ENCODE results near the gene OR3A2. TPM values are rescaled to one million over a fixed set of nuclear protein-coding genes. Genes with fewer than 3 reads are reported as not detected.
"Not testable (repeated sequence)": the region's sequence is repeated elsewhere in the genome, so short reads cannot be mapped to it uniquely, and the experiment has no call there.

OR3A2 gene
- total RNA-seq, 1 experiment from 2014 or later: not detected

DNA sequence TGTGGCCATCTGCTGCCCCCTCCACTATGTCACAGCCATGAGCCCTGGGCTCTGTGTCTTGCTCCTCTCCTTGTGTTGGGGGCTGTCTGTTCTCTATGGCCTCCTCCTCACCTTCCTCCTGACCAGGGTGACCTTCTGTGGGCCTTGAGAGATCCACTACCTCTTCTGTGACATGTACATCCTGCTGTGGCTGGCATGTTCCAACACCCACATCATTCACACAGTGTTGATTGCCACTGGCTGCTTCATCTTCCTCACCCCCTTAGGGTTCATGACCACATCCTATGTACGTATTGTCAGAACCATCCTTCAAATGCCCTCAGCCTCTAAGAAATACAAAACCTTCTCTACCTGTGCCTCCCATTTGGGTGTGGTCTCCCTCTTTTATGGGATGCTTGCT is 145.1 kb downstream of the OR3A2 start:
- CTCF ChIA-PET; H3K36me3 ChIP-seq (ENCODE audit: control insufficient read depth, insufficient read depth, low read length); H3K4me1 Mint-ChIP-seq (ENCODE audit: low read depth, unreplicated experiment); H3K27me3 Mint-ChIP-seq (ENCODE audit: insufficient read depth, unreplicated experiment); H3K27ac Mint-ChIP-seq (ENCODE audit: unreplicated experiment); H3K27me3 ChIP-seq (replicated peaks; ENCODE audit: control insufficient read depth, insufficient read depth, low read length); H3K9me3 ChIP-seq; H3K4me3 ChIP-seq (ENCODE audit: low read depth, low read length); H3K36me3 Mint-ChIP-seq (ENCODE audit: insufficient read depth, unreplicated experiment); intact Hi-C loops (cut with micrococcal nuclease; ENCODE audit: unreplicated experiment); H3K4me1 ChIP-seq; H3K9me3 Mint-ChIP-seq (ENCODE audit: unreplicated experiment); POLR2A ChIA-PET; BruUV-seq (replicated peaks); DNase-seq; H3K4me3 Mint-ChIP-seq (ENCODE audit: unreplicated experiment): not testable (repeated sequence)

DNA sequence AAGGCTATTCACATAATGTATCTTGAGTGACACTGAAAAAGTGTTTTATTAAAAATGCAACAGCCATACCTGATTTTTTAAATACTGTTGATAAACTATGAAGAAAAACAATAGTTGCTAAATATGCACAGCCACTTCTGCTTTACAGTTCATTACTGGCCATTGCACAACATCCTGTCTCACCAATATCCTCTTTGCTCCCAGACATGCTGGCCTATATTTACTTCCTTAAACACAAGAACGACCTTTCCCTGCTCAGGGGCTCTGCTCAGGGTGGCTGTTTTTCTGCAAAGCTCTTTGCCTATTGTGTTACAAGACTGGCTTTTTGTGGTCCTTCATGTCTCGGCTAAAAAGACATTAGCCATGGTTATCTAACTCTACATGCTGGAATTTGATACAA is 147.4 kb downstream of the OR3A2 start:
- CTCF ChIA-PET; intact Hi-C loops (cut with micrococcal nuclease; ENCODE audit: unreplicated experiment); BruUV-seq (replicated peaks): not testable (repeated sequence)

DNA sequence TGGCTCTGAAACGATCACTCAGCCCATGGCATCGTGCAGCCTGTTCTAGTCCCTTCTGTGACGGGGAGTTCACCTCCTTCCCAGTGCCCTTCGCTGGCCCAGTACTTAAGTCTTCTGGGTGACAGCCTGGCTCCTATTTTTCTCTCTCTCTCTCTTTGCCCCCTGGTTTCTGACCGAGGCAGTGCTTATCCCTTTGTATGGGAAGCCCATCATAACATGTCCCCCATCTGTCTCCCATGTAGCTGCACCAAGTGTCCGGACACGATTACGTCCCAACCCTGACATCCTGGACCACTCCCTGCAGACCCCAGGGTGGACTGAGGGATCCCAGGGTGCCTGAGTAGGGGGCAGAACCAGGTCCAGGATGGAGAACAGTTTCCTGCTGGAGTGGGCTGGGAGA is 153.8 kb downstream of the OR3A2 start:
- intact Hi-C loops (cut with micrococcal nuclease; ENCODE audit: unreplicated experiment); H3K36me3 ChIP-seq (ENCODE audit: control insufficient read depth, insufficient read depth, low read length); DNase-seq; H3K27ac Mint-ChIP-seq (ENCODE audit: unreplicated experiment); H3K9me3 ChIP-seq; H3K36me3 Mint-ChIP-seq (ENCODE audit: insufficient read depth, unreplicated experiment); H3K4me1 Mint-ChIP-seq (ENCODE audit: low read depth, unreplicated experiment); POLR2A ChIA-PET; CTCF ChIA-PET; H3K27me3 Mint-ChIP-seq (ENCODE audit: insufficient read depth, unreplicated experiment); H3K27me3 ChIP-seq (replicated peaks; ENCODE audit: control insufficient read depth, insufficient read depth, low read length); H3K4me3 Mint-ChIP-seq (ENCODE audit: unreplicated experiment); H3K4me3 ChIP-seq (ENCODE audit: low read depth, low read length); H3K9me3 Mint-ChIP-seq (ENCODE audit: unreplicated experiment); BruUV-seq (replicated peaks); H3K4me1 ChIP-seq: not testable (repeated sequence)

More for the DNA sequence above, 147.4 kb downstream of the OR3A2 start:
- H3K4me3 ChIP-seq (ENCODE audit: low read depth, low read length); H3K36me3 Mint-ChIP-seq (ENCODE audit: insufficient read depth, unreplicated experiment); H3K36me3 ChIP-seq (ENCODE audit: control insufficient read depth, insufficient read depth, low read length); H3K4me3 Mint-ChIP-seq (ENCODE audit: unreplicated experiment); H3K27ac Mint-ChIP-seq (ENCODE audit: unreplicated experiment); POLR2A ChIA-PET; DNase-seq; H3K27me3 Mint-ChIP-seq (ENCODE audit: insufficient read depth, unreplicated experiment); H3K4me1 ChIP-seq; H3K4me1 Mint-ChIP-seq (ENCODE audit: low read depth, unreplicated experiment); H3K9me3 ChIP-seq; H3K9me3 Mint-ChIP-seq (ENCODE audit: unreplicated experiment); H3K27me3 ChIP-seq (replicated peaks; ENCODE audit: control insufficient read depth, insufficient read depth, low read length): not testable (repeated sequence)

Other genes starting within 250 kb of the OR3A2 start
- gene OR1A2, start 188.8 kb downstream of the OR3A2 start, total RNA-seq (2022): not detected in 2 replicates
- gene OR1A1, start 178.6 kb downstream of the OR3A2 start, total RNA-seq (2022): not detected in 2 replicates
- not detected in 2 replicates for gene OR3A1, start 87.9 kb downstream of the OR3A2 start, total RNA-seq (2022)
- not detected in 2 replicates for gene OR1E1, start 12.1 kb upstream of the OR3A2 start, total RNA-seq (2022)
- not detected in 2 replicates for gene OR3A3, start 25.1 kb upstream of the OR3A2 start, total RNA-seq (2022)
- not detected in 2 replicates for gene OR1E2, start 47.5 kb upstream of the OR3A2 start, total RNA-seq (2022)
- not detected in 2 replicates for gene SPATA22, start 85.5 kb upstream of the OR3A2 start, total RNA-seq (2022)
- 0.27 and 0.42 TPM in 2 replicates for gene ASPA, start 89.7 kb upstream of the OR3A2 start, total RNA-seq (2022)
- gene TRPV3, start 171.5 kb upstream of the OR3A2 start, total RNA-seq (2022): 8.4 and 8.9 TPM in 2 replicates
- gene TRPV1, start 223.1 kb upstream of the OR3A2 start, total RNA-seq (2022): 1.8 and 3.1 TPM in 2 replicates
- gene SHPK, start 249.9 kb upstream of the OR3A2 start, total RNA-seq (2022): 17.4 and 17.7 TPM in 2 replicates